PC-3 (cell line): Measurements from ENCODE around the gene PIGV. TPM values are rescaled to one million over a fixed set of nuclear protein-coding genes. Genes with fewer than 3 reads are reported as not detected.

Experiments used
- ATAC-seq: fragments of 200-7000 bp; cut with Tn5 transposase; 2 replicates; pipeline ENCODE4 v1.9.1; 2020; ENCODE audit warnings: mild to moderate bottlenecking, moderate library complexity
- BruUV-seq: library from RNA; stranded (reverse); fragments of 400-500 nt; replicated peaks from 2 replicates; lab custom pipeline; 2021; lab: Mats Ljungman, UMichigan
- CTCF ChIA-PET: fragments of 300-600 bp; sonication (Branson Sonifier 250); formaldehyde crosslinking; loops from one replicate; lab custom pipeline; 2022; ENCODE audit warnings: antibody characterized with exemption; lab: Charles Lee
- POLR2A ChIA-PET: fragments of 300-600 bp; sonication (Branson Sonifier 250); formaldehyde crosslinking; loops from one replicate; lab custom pipeline; 2022; ENCODE audit warnings: antibody characterized with exemption; ENCODE audit not compliant: unreplicated experiment; lab: Charles Lee
- DNase-seq: peaks from one replicate; pipeline ENCODE4 v3.0.0-alpha.2; 2015
- H2AFZ ChIP-seq: fragments of 300-600 bp; sonication (generic); 2 replicates; pipeline ENCODE4 v1.6.0; 2016; ENCODE audit warnings: antibody characterized with exemption, low read length
- H3F3A ChIP-seq: fragments of 300-600 bp; sonication (generic); one replicate; pipeline ENCODE4 v1.6.0; 2017; ENCODE audit warnings: antibody characterized with exemption, low read length, control low read depth, mild to moderate bottlenecking; ENCODE audit not compliant: unreplicated experiment
- H3K27ac ChIP-seq: fragments of 300-600 bp; sonication (generic); 2 replicates; pipeline ENCODE4 v1.5.1; 2016; ENCODE audit warnings: mild to moderate bottlenecking, low read length
- H3K27me3 ChIP-seq: fragments of 300-600 bp; sonication (generic); 2 replicates; pipeline ENCODE4 v1.6.1; 2016; ENCODE audit warnings: low read length, mixed read lengths
- H3K36me3 ChIP-seq: fragments of 300-600 bp; sonication (generic); 2 replicates; pipeline ENCODE4 v1.6.1; 2016; ENCODE audit warnings: low read depth, mixed run types, low read length, mixed read lengths
- H3K4me1 ChIP-seq: fragments of 300-600 bp; sonication (generic); 2 replicates; pipeline ENCODE4 v1.5.1; 2016; ENCODE audit warnings: low read length; ENCODE audit not compliant: insufficient read depth
- H3K4me2 ChIP-seq: fragments of 300-600 bp; sonication (generic); 2 replicates; pipeline ENCODE4 v1.6.0; 2016; ENCODE audit warnings: low read length
- H3K4me3 ChIP-seq: fragments of 300-600 bp; sonication (generic); 2 replicates; pipeline ENCODE4 v1.5.1; 2016; ENCODE audit warnings: mild to moderate bottlenecking, low read length, mixed read lengths
- H3K79me2 ChIP-seq: fragments of 300-600 bp; sonication (generic); 2 replicates; pipeline ENCODE4 v1.6.1; 2017; ENCODE audit warnings: low read length, mixed read lengths
- H3K9ac ChIP-seq: fragments of 300-600 bp; sonication (generic); 2 replicates; pipeline ENCODE4 v1.6.0; 2016; ENCODE audit warnings: mild to moderate bottlenecking, low read length
- H3K9me2 ChIP-seq: fragments of 300-600 bp; sonication (generic); replicated peaks from 2 replicates; pipeline ENCODE4 v1.6.1; 2016; ENCODE audit warnings: mixed run types, low read length, mixed read lengths
- H3K9me3 ChIP-seq: fragments of 300-600 bp; sonication (generic); 2 replicates; pipeline ENCODE4 v1.6.1; 2016; ENCODE audit warnings: low read length, mixed read lengths
- H4K20me1 ChIP-seq: fragments of 300-600 bp; sonication (generic); 2 replicates; pipeline ENCODE4 v1.6.1; 2016; ENCODE audit warnings: low read length, mixed read lengths
- EZH2 ChIP-seq: fragments of 300-600 bp; sonication (generic); IDR thresholded peaks from one replicate; pipeline ENCODE4 v1.6.1; 2017; ENCODE audit warnings: antibody characterized with exemption, mild to moderate bottlenecking, low read length; ENCODE audit not compliant: unreplicated experiment
- EZH2phosphoT487 ChIP-seq: fragments of 300-600 bp; sonication (generic); IDR thresholded peaks from 2 replicates; pipeline ENCODE4 v1.6.1; 2018; ENCODE audit warnings: mild to moderate bottlenecking, antibody characterized with exemption, low read length, borderline replicate concordance
- intact Hi-C: fragments of 100-400 bp; cut with micrococcal nuclease; formaldehyde crosslinking; loops from 2 replicates; pipeline ENCODE4 v1.9.0; 2023
- total RNA-seq: library from RNA; depleted of rRNA; stranded (reverse); fragments of >200 nt; gene quantifications from 2 replicates; pipeline ENCODE4 v1.2.3, GENCODE V29; 2014
- TF ChIP-seq, protein P1 (sequence below): fragments of 300-600 bp; sonication (generic); conservative IDR thresholded peaks from 2 replicates; pipeline ENCODE4 v1.5.1; 2017; ENCODE audit warnings: antibody characterized with exemption, low read depth, mild to moderate bottlenecking, low read length

The PIGV gene
- total RNA-seq, 1 experiment from 2014 or later = 6.0 TPM

DNA sequence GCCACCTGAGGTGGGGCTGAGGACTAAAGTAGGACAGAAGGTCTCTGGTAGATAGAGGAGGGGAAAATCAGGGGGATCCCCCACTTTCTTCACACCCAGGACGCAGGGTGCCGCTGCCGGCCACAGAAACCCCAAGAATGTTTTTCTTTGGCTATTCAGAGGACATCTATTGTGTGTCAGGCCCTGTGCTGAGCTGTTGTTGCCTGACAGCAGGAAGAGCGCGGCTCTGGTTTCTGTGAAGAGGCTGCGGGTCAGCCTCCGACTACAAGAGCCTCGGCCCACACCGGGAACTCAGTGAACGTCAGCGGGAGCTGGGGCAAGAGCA lies 407 bp upstream of the PIGV start:
- ATAC-seq (peak; percentile 32), DNase-seq (no peak)
- no peak for TF ChIP-seq EZH2phosphoT487
- TF ChIP-seq, protein P1, sequence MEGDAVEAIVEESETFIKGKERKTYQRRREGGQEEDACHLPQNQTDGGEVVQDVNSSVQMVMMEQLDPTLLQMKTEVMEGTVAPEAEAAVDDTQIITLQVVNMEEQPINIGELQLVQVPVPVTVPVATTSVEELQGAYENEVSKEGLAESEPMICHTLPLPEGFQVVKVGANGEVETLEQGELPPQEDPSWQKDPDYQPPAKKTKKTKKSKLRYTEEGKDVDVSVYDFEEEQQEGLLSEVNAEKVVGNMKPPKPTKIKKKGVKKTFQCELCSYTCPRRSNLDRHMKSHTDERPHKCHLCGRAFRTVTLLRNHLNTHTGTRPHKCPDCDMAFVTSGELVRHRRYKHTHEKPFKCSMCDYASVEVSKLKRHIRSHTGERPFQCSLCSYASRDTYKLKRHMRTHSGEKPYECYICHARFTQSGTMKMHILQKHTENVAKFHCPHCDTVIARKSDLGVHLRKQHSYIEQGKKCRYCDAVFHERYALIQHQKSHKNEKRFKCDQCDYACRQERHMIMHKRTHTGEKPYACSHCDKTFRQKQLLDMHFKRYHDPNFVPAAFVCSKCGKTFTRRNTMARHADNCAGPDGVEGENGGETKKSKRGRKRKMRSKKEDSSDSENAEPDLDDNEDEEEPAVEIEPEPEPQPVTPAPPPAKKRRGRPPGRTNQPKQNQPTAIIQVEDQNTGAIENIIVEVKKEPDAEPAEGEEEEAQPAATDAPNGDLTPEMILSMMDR = no peak
- TF ChIP-seq EZH2 = no peak
- H3K4me2 ChIP-seq = peak overlapping the region; percentile 92
- H3K27me3 ChIP-seq = no peaks in the 10 kb centered on the region
- peak overlapping the region; percentile 93 for H3K9ac ChIP-seq
- peak overlapping the region; percentile 90 for H3K27ac ChIP-seq
- H3K4me1 ChIP-seq = peaks cover 53% of the 10 kb centered on the region
- H4K20me1 ChIP-seq = no peaks in the 10 kb centered on the region
- H3K9me3 ChIP-seq = no peaks in the 10 kb centered on the region
- H3K9me2 ChIP-seq = no peaks in the 10 kb centered on the region
- ChIA-PET CTCF (interaction anchor here (1.0 kb wide), 1 partner anchor 12 kb away, joined by 3 read pairs; no protein-coding TSS in a partner anchor), POLR2A (interaction anchor here (0.6 to 0.7 kb wide), 2 partner anchors 12 to 53 kb away, joined by 5 read pairs; no protein-coding TSS in a partner anchor)
- H2AFZ ChIP-seq = peak overlapping the region; percentile 98
- peaks cover 11% of the 10 kb centered on the region for H3K36me3 ChIP-seq
- H3K4me3 ChIP-seq = peak overlapping the region; percentile 77
- H3K79me2 ChIP-seq = peaks cover 8% of the 10 kb centered on the region; the same call in 1 of the 2 replicates
- TSS peak; percentile 88 for BruUV-seq
- intact Hi-C loops = loop anchor here (5.0 kb wide), 1 partner anchor 75 kb away; the partner anchor contains the start of gene SFN
- H3F3A ChIP-seq = peaks cover 4% of the 10 kb centered on the region

DNA sequence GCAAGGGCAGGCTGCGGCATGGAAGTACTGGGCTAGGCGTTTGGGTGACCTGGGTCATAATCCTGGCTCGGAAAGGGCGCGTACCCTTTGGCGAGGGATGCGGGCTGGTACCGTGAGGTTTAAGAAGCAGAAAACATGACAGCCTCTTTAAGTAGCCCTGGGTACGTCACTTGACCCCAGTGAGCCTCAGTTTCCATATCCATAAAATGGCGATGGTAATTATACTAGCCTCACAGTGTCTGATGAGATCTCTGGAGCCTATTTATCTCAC lies 700 bp downstream of the PIGV start:
- no peaks in the 10 kb centered on the region for H3K9me3 ChIP-seq
- peak overlapping the region; percentile 98 for H2AFZ ChIP-seq
- H3K4me3 ChIP-seq = peak overlapping the region; percentile 77
- 0 out of 2 replicates have a peak, but pooled peaks cover under 1% of the 10 kb centered on the region for H3K36me3 ChIP-seq
- H3F3A ChIP-seq = peaks cover 4% of the 10 kb centered on the region
- no TSS peak for BruUV-seq
- H3K79me2 ChIP-seq = peaks cover 8% of the 10 kb centered on the region; the same call in 1 of the 2 replicates
- ATAC-seq (no peak), DNase-seq (no peak)
- H3K4me1 ChIP-seq = peaks cover 44% of the 10 kb centered on the region
- H3K9me2 ChIP-seq = no peaks in the 10 kb centered on the region
- no peak for TF ChIP-seq EZH2phosphoT487
- no peak for TF ChIP-seq EZH2
- TF ChIP-seq, protein P1 = no peak
- peak overlapping the region; percentile 93 for H3K9ac ChIP-seq
- H3K27me3 ChIP-seq = no peaks in the 10 kb centered on the region
- intact Hi-C loops = loop anchor here (5.0 kb wide), 1 partner anchor 74 kb away; the partner anchor contains the start of gene SFN
- POLR2A ChIA-PET = interaction anchor here (0.6 to 1.2 kb wide), 2 partner anchors 96 to 188 kb away, joined by 5 to 9 read pairs; no protein-coding TSS in a partner anchor
- peak overlapping the region; percentile 92 for H3K4me2 ChIP-seq
- H3K27ac ChIP-seq = peak overlapping the region; percentile 90
- CTCF ChIA-PET = interaction anchor here (0.5 to 2.4 kb wide), 9 partner anchors 11 to 284 kb away, joined by 3 to 44 read pairs (median 5); no protein-coding TSS in a partner anchor
- no peaks in the 10 kb centered on the region for H4K20me1 ChIP-seq
